H1 (cell line): ENCODE measurements around the gene FIZ1. TPM values are rescaled to one million over a fixed set of nuclear protein-coding genes. Genes with fewer than 3 reads are reported as not detected.
A peak's percentile ranks its signal among the peaks of the same experiment; 100 is the strongest.

ENCODE experiments used
- CTCF ChIA-PET: fragments of 300-600 bp; sonication (Branson Sonifier 250); formaldehyde crosslinking; loops from one replicate; lab custom pipeline; 2021; ENCODE audit not compliant: partially characterized antibody; lab: Charles Lee
- POLR2A ChIA-PET: fragments of 300-600 bp; sonication (Branson Sonifier 250); formaldehyde crosslinking; loops from one replicate; lab custom pipeline; 2021; ENCODE audit warnings: inconsistent platforms; ENCODE audit not compliant: partially characterized antibody; lab: Charles Lee
- DNase-seq, 2 experiments: peaks; one replicate each; pipeline versions ENCODE4 v3.0.0 to v3.0.0-alpha.2; 2010 to 2022; ENCODE audit warnings: low spot score in 2 of 2, low read depth in 1 of 2, mixed read lengths in 1 of 2
- FAIRE-seq: peaks from 2 replicates; lab custom pipeline; 2011; peaks lifted over from hg19 to GRCh38; lab: Jason Lieb, UNC
- H2AFZ ChIP-seq: 2 replicates; pipeline ENCODE4 v1.8.1; 2012; ENCODE audit warnings: low read length, inconsistent platforms
- H2AK5ac ChIP-seq: 2 replicates; pipeline ENCODE4 v1.6.1; 2013; ENCODE audit warnings: low read depth, low read length
- H2BK120ac ChIP-seq: replicated peaks from 2 replicates; pipeline ENCODE3; 2013; ENCODE audit warnings: low read depth, low read length, inconsistent platforms
- H2BK12ac ChIP-seq: 2 replicates; pipeline ENCODE4 v1.6.1; 2013; ENCODE audit warnings: low read depth, low read length
- H2BK15ac ChIP-seq: 2 replicates; pipeline ENCODE4 v1.6.1; 2013; ENCODE audit warnings: low read length
- H2BK20ac ChIP-seq: 2 replicates; pipeline ENCODE4 v1.6.1; 2013; ENCODE audit warnings: low read length
- H2BK5ac ChIP-seq: 2 replicates; pipeline ENCODE4 v1.6.1; 2013; ENCODE audit warnings: low read depth, low read length
- H3K14ac ChIP-seq: 2 replicates; pipeline ENCODE4 v1.6.1; 2013; ENCODE audit warnings: inconsistent platforms; ENCODE audit not compliant: insufficient read length
- H3K18ac ChIP-seq: 2 replicates; pipeline ENCODE4 v1.6.1; 2013; ENCODE audit warnings: low read length; ENCODE audit errors: extremely low read depth
- H3K23ac ChIP-seq: 2 replicates; pipeline ENCODE4 v1.6.1; 2013; ENCODE audit warnings: inconsistent platforms; ENCODE audit not compliant: insufficient read length
- H3K23me2 ChIP-seq: 2 replicates; pipeline ENCODE4 v1.6.1; 2013; ENCODE audit warnings: low read depth, low read length
- H3K27ac ChIP-seq: 2 replicates; pipeline ENCODE4 v1.6.1; 2011; ENCODE audit warnings: low read depth, low read length, inconsistent platforms
- H3K27me3 ChIP-seq, 4 experiments: replicated peaks in 1 of 4; 1 replicate in 1 of 4; 2 replicates in 3 of 4; pipeline versions ENCODE4 v1.6.1 to v1.8.1; 2011 to 2013; ENCODE audit warnings: low read length in 3 of 4, mild to moderate bottlenecking in 3 of 4, inconsistent platforms in 2 of 4, mixed read lengths in 2 of 4, moderate library complexity in 1 of 4; ENCODE audit not compliant: control insufficient read depth in 3 of 4, insufficient read depth in 3 of 4; ENCODE audit errors: extremely low read depth in 1 of 4
- H3K36me3 ChIP-seq, 4 experiments: 2 replicates each; pipeline versions ENCODE4 v1.6.1 to v1.8.1; 2011 to 2013; ENCODE audit warnings: mild to moderate bottlenecking in 4 of 4, low read length in 3 of 4, moderate library complexity in 2 of 4, control low read depth in 1 of 4, inconsistent platforms in 1 of 4; ENCODE audit not compliant: insufficient read depth in 4 of 4, control insufficient read depth in 2 of 4
- H3K4ac ChIP-seq: replicated peaks from 2 replicates; pipeline ENCODE3; 2013; ENCODE audit warnings: low read length, low read depth, mixed read lengths, inconsistent platforms; ENCODE audit not compliant: insufficient read length
- H3K4me1 ChIP-seq, 4 experiments: replicated peaks in 1 of 4; 1 replicate in 1 of 4; 2 replicates in 3 of 4; pipeline versions ENCODE4 v1.6.1 to v1.8.1; 2011 to 2013; ENCODE audit warnings: low read length in 3 of 4, inconsistent platforms in 2 of 4, mixed read lengths in 1 of 4; ENCODE audit not compliant: insufficient read depth in 4 of 4, control insufficient read depth in 3 of 4
- H3K4me2 ChIP-seq, 2 experiments: 2 replicates each; pipeline versions ENCODE4 v1.6.1 to v1.8.1; 2011 to 2013; ENCODE audit warnings: low read depth in 2 of 2, low read length in 2 of 2, control low read depth in 1 of 2, inconsistent platforms in 1 of 2, mild to moderate bottlenecking in 1 of 2; ENCODE audit not compliant: insufficient read depth in 1 of 2
- H3K4me3 ChIP-seq, 4 experiments: fragments of 200-600, 300-600 bp in 1 of 4; sonication (generic), shearing (Covaris generic), sonication (Bioruptor Twin) in 1 of 4; 2 replicates each; pipeline versions ENCODE4 v1.5.1 to v1.8.1; 2011 to 2016; ENCODE audit warnings: low read length in 4 of 4, low read depth in 3 of 4, control low read depth in 2 of 4, inconsistent platforms in 2 of 4, mild to moderate bottlenecking in 2 of 4, mixed read lengths in 1 of 4, moderate library complexity in 1 of 4; ENCODE audit not compliant: insufficient read depth in 2 of 4; ENCODE audit errors: extremely low read depth in 1 of 4
- H3K56ac ChIP-seq: replicated peaks from 2 replicates; pipeline ENCODE3; 2013; ENCODE audit warnings: low read depth, mild to moderate bottlenecking, mixed read lengths, low read length, inconsistent platforms; ENCODE audit not compliant: insufficient read length
- H3K79me1 ChIP-seq: 2 replicates; pipeline ENCODE4 v1.6.1; 2013; ENCODE audit warnings: low read depth, low read length, control low read depth
- H3K79me2 ChIP-seq, 2 experiments: 2 replicates each; pipeline versions ENCODE4 v1.6.1 to v1.8.1; 2012 to 2013; ENCODE audit warnings: low read length in 2 of 2, mild to moderate bottlenecking in 2 of 2, inconsistent platforms in 1 of 2; ENCODE audit not compliant: insufficient read depth in 2 of 2, control insufficient read depth in 1 of 2
- H3K9ac ChIP-seq, 4 experiments: replicated peaks in 1 of 4; 1 replicate in 1 of 4; 2 replicates in 3 of 4; pipeline versions ENCODE4 v1.6.1 to v1.8.1; 2011 to 2013; ENCODE audit warnings: low read depth in 3 of 4, low read length in 3 of 4, control low read depth in 2 of 4, mild to moderate bottlenecking in 2 of 4, moderate library complexity in 2 of 4, inconsistent platforms in 1 of 4; ENCODE audit errors: extremely low read depth in 1 of 4
- H3K9me3 ChIP-seq, 2 experiments: 2 replicates each; pipeline versions ENCODE4 v1.6.1 to v1.8.1; 2012 to 2013; ENCODE audit warnings: mild to moderate bottlenecking in 2 of 2, moderate library complexity in 2 of 2, control low read depth in 1 of 2, inconsistent platforms in 1 of 2, low read depth in 1 of 2, low read length in 1 of 2, mixed read lengths in 1 of 2; ENCODE audit not compliant: insufficient read depth in 2 of 2
- H4K20me1 ChIP-seq, 2 experiments: replicated peaks in 1 of 2; 2 replicates each; pipeline versions ENCODE3 to v1.8.1; 2011 to 2013; ENCODE audit warnings: inconsistent platforms in 2 of 2, low read length in 2 of 2, mild to moderate bottlenecking in 1 of 2; ENCODE audit not compliant: insufficient read depth in 2 of 2, control insufficient read depth in 1 of 2
- H4K5ac ChIP-seq: 2 replicates; pipeline ENCODE4 v1.6.1; 2013; ENCODE audit warnings: low read length, low read depth, mixed read lengths, inconsistent platforms; ENCODE audit not compliant: insufficient read length
- H4K8ac ChIP-seq: 2 replicates; pipeline ENCODE4 v1.8.0; 2013; ENCODE audit warnings: mild to moderate bottlenecking, moderate library complexity, low read length, inconsistent platforms; ENCODE audit not compliant: insufficient read depth; ENCODE audit errors: extremely low read depth
- H4K91ac ChIP-seq: replicated peaks from 2 replicates; pipeline ENCODE3; 2013; ENCODE audit warnings: low read length, mixed read lengths, inconsistent platforms; ENCODE audit not compliant: insufficient read length
- BCL11A ChIP-seq, 2 experiments: IDR thresholded peaks; one replicate each; pipeline ENCODE4 v1.6.1; 2011; ENCODE audit warnings: low read depth in 2 of 2, low read length in 2 of 2, mild to moderate bottlenecking in 2 of 2
- KDM1A ChIP-seq: fragments of 200-600, 300-600 bp; sonication (generic); IDR thresholded peaks from 2 replicates; pipeline ENCODE4 v1.7.1; 2016; ENCODE audit warnings: mild to moderate bottlenecking, low read length, borderline replicate concordance
- SAP30 ChIP-seq: fragments of 300-600 bp; sonication (generic); IDR thresholded peaks from 2 replicates; pipeline ENCODE4 v1.7.1; 2012; ENCODE audit warnings: low read length, moderate library complexity, mild to moderate bottlenecking, inconsistent platforms; ENCODE audit not compliant: insufficient read depth, insufficient replicate concordance
- SIX5 ChIP-seq: IDR thresholded peaks from 2 replicates; pipeline ENCODE4 v1.6.1; 2011; ENCODE audit warnings: mild to moderate bottlenecking, low read depth, low read length
- WGBS, 2 experiments: shearing (Covaris generic) in 1 of 2; methylation state at CpG; one replicate each; pipeline versions ENCODE4 v1.1.6 to v1.1.7; 2013 to 2015; ENCODE audit warnings: low lambda C conversion rate in 2 of 2, mixed read lengths in 2 of 2, inconsistent platforms in 1 of 2, low coverage in 1 of 2, missing lambda C conversion rate in 1 of 2; ENCODE audit not compliant: insufficient replicate concordance in 2 of 2, insufficient coverage in 1 of 2, insufficient read length in 1 of 2; ENCODE audit errors: extremely low coverage in 1 of 2, missing lambda C conversion rate in 1 of 2; 5-methylcytosine and 5-hydroxymethylcytosine counted together
- polyA plus RNA-seq, 7 experiments: library from polyadenylated mRNA; depleted of rRNA in 3 of 7; stranded (reverse) in 5 of 7; unstranded in 2 of 7; fragments of >200 nt in 5 of 7; fragments of 200-250 nt in 2 of 7; gene quantifications; 1 replicate in 5 of 7; 2 replicates in 1 of 7; 4 replicates in 1 of 7; pipeline versions ENCODE4 v1.2.1 to v1.2.3, GENCODE V29; 2011 to 2013; ENCODE audit warnings: missing spikeins in 2 of 7, mixed read lengths in 2 of 7
- total RNA-seq: library from RNA; stranded (reverse); fragmentation: NEBNext Ultra II Directional; extraction: Animal tissue kit (Norgen Biotek cat#: 25700); gene quantifications from 2 replicates; pipeline ENCODE4 v1.2.1, GENCODE V29; 2021
- TF ChIP-seq, protein P1 (sequence below): IDR thresholded peaks from 2 replicates; pipeline ENCODE4 v1.6.1; 2012; ENCODE audit warnings: low read length, inconsistent platforms

Gene FIZ1
- total and polyA plus RNA-seq, 2 of the 8 experiments (the other 6 are each of a cell fraction or from before 2014, with no cell fraction given): 9.1 to 18.5 TPM

DNA sequence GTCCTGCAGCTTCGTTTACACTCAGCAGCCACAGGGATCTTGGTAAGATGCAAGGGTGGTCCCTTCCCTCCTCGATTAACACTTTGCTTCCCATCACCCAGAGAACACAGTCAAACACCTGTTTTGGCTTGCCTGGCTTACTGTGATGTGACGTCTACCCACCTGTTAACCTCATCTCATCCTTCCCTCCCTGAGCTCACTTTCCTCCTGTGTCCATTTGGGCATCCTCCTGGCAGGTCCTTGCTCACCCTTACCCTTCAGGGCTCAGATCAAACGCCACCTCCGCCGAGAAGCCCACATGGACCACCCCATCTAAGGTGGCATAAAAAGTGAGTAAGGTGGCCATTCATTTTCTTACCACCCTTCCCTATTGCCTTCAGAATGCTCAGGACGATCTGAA lies 9.2 kb downstream of the FIZ1 start:
- CTCF ChIA-PET: interaction anchor here (0.6 kb wide), 3 partner anchors 17 to 418 kb away, joined by 3 read pairs; no protein-coding TSS in a partner anchor
- H3K36me3 ChIP-seq: peaks cover 0 to 3% (median 1%) of the 10 kb centered on the region in 4 experiments; a peak in 2 of 8 replicates
- no peaks in the 10 kb centered on the region for H4K20me1 ChIP-seq
- H3K4ac ChIP-seq: no peak overlapping the region
- no peak overlapping the region for H2BK20ac ChIP-seq
- H3K79me1 ChIP-seq: no peaks in the 10 kb centered on the region
- H3K23me2 ChIP-seq: peaks cover 11% of the 10 kb centered on the region
- no peak overlapping the region for H3K4me3 ChIP-seq
- no peak overlapping the region for H2AFZ ChIP-seq
- no peak overlapping the region for H4K91ac ChIP-seq
- no peak overlapping the region for H3K14ac ChIP-seq
- TF ChIP-seq KDM1A (no peak), SAP30 (no peak), BCL11A (IDR thresholded peaks at IDR 0.05; ENCODE audit: low read depth in 2 of 2, low read length in 2 of 2) (no peak), SIX5 (no peak)
- TF ChIP-seq, protein P1, sequence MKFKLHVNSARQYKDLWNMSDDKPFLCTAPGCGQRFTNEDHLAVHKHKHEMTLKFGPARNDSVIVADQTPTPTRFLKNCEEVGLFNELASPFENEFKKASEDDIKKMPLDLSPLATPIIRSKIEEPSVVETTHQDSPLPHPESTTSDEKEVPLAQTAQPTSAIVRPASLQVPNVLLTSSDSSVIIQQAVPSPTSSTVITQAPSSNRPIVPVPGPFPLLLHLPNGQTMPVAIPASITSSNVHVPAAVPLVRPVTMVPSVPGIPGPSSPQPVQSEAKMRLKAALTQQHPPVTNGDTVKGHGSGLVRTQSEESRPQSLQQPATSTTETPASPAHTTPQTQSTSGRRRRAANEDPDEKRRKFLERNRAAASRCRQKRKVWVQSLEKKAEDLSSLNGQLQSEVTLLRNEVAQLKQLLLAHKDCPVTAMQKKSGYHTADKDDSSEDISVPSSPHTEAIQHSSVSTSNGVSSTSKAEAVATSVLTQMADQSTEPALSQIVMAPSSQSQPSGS: no peak
- H3K18ac ChIP-seq: no peak overlapping the region
- no peaks in the 10 kb centered on the region for H3K79me2 ChIP-seq
- H3K56ac ChIP-seq: no peak overlapping the region
- peak overlapping the region in 1 of 2 experiments; percentile 20; a peak in 3 of 4 replicates for H3K4me2 ChIP-seq
- no peak overlapping the region for H4K8ac ChIP-seq
- peak overlapping the region in 1 of 4 experiments; percentile 43; a peak in 2 of 7 replicates for H3K9ac ChIP-seq
- H3K27me3 ChIP-seq: peaks cover 0 to 2% (median 0%) of the 10 kb centered on the region in 4 experiments; a peak in 2 of 7 replicates
- H2BK15ac ChIP-seq: no peak overlapping the region; the same call in 1 of the 2 replicates
- H4K5ac ChIP-seq: no peak overlapping the region
- POLR2A ChIA-PET: interaction anchor here (1.1 to 5.5 kb wide), 2 partner anchors 8 to 9 kb away, joined by 6 to 42 read pairs; partner anchors contain the start of genes FIZ1, ZNF524 and ZNF579
- no peak overlapping the region for H3K23ac ChIP-seq
- FAIRE-seq (no peak), DNase-seq (no peak)
- H3K9me3 ChIP-seq: no peaks in the 10 kb centered on the region
- no peak overlapping the region for H3K27ac ChIP-seq
- no peak overlapping the region for H2BK120ac ChIP-seq
- H3K4me1 ChIP-seq: peaks cover 0 to 8% (median 5%) of the 10 kb centered on the region in 4 experiments; a peak in 6 of 7 replicates
- WGBS, 2 experiments: 61% methylated on average over 7 of the region's 7 CpGs; no CpG with 5 or more reads in 1 of the 2 experiments
- H2AK5ac ChIP-seq: peak overlapping the region; percentile 43; the same call in 1 of the 2 replicates
- peak overlapping the region; percentile 48; the same call in 1 of the 2 replicates for H2BK5ac ChIP-seq
- peak overlapping the region; percentile 71; the same call in 1 of the 2 replicates for H2BK12ac ChIP-seq
